Measurements from ENCODE around the gene PTPRD. TPM values are rescaled to one million over a fixed set of nuclear protein-coding genes. Genes with fewer than 3 reads are reported as not detected.

PTPRD gene
- total and polyA plus RNA-seq, 9 of the 15 experiments (the other 6 are each of a cell fraction or from before 2014, with no cell fraction given) = 0.11 TPM; not detected in 8

DNA sequence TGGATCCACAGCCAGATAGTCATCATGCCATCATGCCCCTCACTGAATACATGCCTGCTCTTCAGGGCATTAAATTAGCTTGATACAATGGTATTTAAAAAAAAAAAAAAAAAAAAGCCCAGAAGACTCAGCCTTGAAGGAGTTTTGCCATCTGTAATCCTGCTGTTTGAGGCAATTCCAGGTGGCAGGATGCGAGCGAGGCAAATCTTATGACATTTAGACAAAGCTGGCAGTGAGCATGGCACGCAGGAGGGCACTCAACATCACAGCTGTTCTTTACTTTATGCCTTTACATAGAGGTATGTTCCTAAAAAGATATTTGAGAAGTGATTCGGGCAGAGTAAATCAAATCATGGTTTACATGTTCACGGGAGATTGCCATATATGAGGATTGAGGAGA is 2121.2 kb downstream of the PTPRD start:
- H3K36me3 ChIP-seq (ENCODE audit: control insufficient read depth, insufficient read depth, low read length) = no peaks in the 10 kb centered on the region
- no peak for FAIRE-seq
- WGBS (ENCODE audit: insufficient coverage, low coverage, missing lambda C conversion rate) = 0% methylated on average over 4 of the region's 5 CpGs
- TF ChIP-seq NR4A1 (CRISPR knock-in tag; IDR thresholded peaks at IDR 0.05) (no peak), NR4A1 (tag; IDR thresholded peaks at IDR 0.05) (no peak), EZH2 (IDR thresholded peaks at IDR 0.05; ENCODE audit: borderline replicate concordance, low read depth, low read length) (no peak), ARNT (IDR thresholded peaks at IDR 0.05) (no peak), FOXK1 (CRISPR knock-in tag; IDR thresholded peaks at IDR 0.05; ENCODE audit: borderline replicate concordance) (no peak), POLR2AphosphoS5 (IDR thresholded peaks at IDR 0.05; ENCODE audit: control insufficient read depth, insufficient read depth, low read depth, low read length) (no peak), STAG1 (CRISPR knock-in tag; IDR thresholded peaks at IDR 0.05; ENCODE audit: borderline replicate concordance) (no peak), ZNF589 (CRISPR knock-in tag; IDR thresholded peaks at IDR 0.05; ENCODE audit: low read depth) (no peak), SAP30 (IDR thresholded peaks at IDR 0.05; ENCODE audit: borderline replicate concordance, insufficient read depth, low read depth, low read length, poor library complexity, severe bottlenecking) (no peak), ZNF57 (CRISPR knock-in tag; IDR thresholded peaks at IDR 0.05) (no peak)
- TF ChIP-seq, protein P1, sequence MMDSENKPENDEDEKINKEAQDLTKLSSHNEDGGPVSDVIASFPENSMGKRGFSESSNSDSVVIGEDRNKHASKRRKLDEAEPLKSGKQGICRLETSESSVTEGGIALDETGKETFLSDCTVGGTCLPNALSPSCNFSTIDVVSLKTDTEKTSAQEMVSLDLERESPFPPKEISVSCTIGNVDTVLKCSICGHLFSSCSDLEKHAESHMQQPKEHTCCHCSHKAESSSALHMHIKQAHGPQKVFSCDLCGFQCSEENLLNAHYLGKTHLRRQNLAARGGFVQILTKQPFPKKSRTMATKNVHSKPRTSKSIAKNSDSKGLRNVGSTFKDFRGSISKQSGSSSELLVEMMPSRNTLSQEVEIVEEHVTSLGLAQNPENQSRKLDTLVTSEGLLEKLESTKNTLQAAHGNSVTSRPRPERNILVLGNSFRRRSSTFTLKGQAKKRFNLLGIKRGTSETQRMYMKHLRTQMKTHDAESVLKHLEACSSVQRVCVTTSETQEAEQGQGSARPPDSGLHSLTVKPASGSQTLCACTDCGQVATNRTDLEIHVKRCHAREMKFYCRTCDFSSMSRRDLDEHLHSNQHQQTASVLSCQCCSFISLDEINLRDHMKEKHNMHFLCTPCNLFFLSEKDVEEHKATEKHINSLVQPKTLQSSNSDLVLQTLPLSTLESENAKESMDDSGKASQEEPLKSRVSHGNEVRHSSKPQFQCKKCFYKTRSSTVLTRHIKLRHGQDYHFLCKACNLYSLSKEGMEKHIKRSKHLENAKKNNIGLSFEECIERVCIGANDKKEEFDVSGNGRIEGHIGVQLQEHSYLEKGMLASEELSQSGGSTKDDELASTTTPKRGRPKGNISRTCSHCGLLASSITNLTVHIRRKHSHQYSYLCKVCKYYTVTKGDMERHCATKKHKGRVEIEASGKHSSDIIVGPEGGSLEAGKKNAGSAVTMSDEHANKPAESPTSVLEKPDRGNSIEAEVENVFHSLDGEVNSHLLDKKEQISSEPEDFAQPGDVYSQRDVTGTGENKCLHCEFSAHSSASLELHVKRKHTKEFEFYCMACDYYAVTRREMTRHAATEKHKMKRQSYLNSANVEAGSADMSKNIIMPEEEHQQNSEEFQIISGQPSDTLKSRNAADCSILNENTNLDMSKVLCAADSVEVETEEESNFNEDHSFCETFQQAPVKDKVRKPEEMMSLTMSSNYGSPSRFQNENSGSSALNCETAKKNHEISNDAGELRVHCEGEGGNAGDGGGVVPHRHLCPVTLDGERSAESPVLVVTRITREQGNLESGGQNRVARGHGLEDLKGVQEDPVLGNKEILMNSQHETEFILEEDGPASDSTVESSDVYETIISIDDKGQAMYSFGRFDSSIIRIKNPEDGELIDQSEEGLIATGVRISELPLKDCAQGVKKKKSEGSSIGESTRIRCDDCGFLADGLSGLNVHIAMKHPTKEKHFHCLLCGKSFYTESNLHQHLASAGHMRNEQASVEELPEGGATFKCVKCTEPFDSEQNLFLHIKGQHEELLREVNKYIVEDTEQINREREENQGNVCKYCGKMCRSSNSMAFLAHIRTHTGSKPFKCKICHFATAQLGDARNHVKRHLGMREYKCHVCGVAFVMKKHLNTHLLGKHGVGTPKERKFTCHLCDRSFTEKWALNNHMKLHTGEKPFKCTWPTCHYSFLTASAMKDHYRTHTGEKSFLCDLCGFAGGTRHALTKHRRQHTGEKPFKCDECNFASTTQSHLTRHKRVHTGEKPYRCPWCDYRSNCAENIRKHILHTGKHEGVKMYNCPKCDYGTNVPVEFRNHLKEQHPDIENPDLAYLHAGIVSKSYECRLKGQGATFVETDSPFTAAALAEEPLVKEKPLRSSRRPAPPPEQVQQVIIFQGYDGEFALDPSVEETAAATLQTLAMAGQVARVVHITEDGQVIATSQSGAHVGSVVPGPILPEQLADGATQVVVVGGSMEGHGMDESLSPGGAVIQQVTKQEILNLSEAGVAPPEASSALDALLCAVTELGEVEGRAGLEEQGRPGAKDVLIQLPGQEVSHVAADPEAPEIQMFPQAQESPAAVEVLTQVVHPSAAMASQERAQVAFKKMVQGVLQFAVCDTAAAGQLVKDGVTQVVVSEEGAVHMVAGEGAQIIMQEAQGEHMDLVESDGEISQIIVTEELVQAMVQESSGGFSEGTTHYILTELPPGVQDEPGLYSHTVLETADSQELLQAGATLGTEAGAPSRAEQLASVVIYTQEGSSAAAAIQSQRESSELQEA (IDR thresholded peaks at IDR 0.05; ENCODE audit: low read depth) = no peak
- TF ChIP-seq, protein P2, sequence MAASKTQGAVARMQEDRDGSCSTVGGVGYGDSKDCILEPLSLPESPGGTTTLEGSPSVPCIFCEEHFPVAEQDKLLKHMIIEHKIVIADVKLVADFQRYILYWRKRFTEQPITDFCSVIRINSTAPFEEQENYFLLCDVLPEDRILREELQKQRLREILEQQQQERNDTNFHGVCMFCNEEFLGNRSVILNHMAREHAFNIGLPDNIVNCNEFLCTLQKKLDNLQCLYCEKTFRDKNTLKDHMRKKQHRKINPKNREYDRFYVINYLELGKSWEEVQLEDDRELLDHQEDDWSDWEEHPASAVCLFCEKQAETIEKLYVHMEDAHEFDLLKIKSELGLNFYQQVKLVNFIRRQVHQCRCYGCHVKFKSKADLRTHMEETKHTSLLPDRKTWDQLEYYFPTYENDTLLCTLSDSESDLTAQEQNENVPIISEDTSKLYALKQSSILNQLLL (CRISPR knock-in tag; IDR thresholded peaks at IDR 0.05; ENCODE audit: borderline replicate concordance) = no peak

More for the DNA sequence above, 2121.2 kb downstream of the PTPRD start:
- no TSS peak for BruUV-seq (replicated peaks)
- DNase-seq (ENCODE audit: extremely low read depth in 1 of 4, low spot score in 3 of 4) = no peak
- in situ Hi-C loops (cut with MboI) (no loop called here), intact Hi-C loops (cut with micrococcal nuclease) (no loop called here)
- Histone ChIP-seq H4K20me1 (replicated peaks; ENCODE audit: control insufficient read depth, insufficient read depth, low read length) (no peaks in the 10 kb centered on the region), H3K9me3 (replicated peaks; ENCODE audit: control insufficient read depth, insufficient read depth, low read depth, low read length) (no peaks in the 10 kb centered on the region), H3K79me2 (ENCODE audit: control insufficient read depth, insufficient read depth, low read length) (no peaks in the 10 kb centered on the region), H3K4me1 (replicated peaks in 1 of 2; ENCODE audit: control insufficient read depth in 2 of 2, insufficient read depth in 2 of 2, low read length in 2 of 2) (no peaks in the 10 kb centered on the region), H3K9me1 (ENCODE audit: control insufficient read depth, insufficient read depth, low read length) (no peaks in the 10 kb centered on the region), H3K27me3 (ENCODE audit: control insufficient read depth in 2 of 2, insufficient read depth in 2 of 2, low read length in 2 of 2) (no peaks in the 10 kb centered on the region), H3K4me3 (no peak overlapping the region), H3K9ac (ENCODE audit: insufficient read depth in 1 of 2, low read depth in 2 of 2, low read length in 2 of 2) (no peak overlapping the region), H3K27ac (ENCODE audit: extremely low read depth, low read depth, low read length) (no peak overlapping the region), H3K4me2 (ENCODE audit: insufficient read depth, low read length) (no peak overlapping the region), H2AFZ (ENCODE audit: low read depth, low read length) (no peak overlapping the region)
- POLR2A ChIA-PET = no interaction called here
- no peak for ATAC-seq
- CTCF ChIA-PET (ENCODE audit: low intra/inter-chr PET ratio) = no interaction called here
